ENCODE data around the gene APRT.

The APRT gene

DNA sequence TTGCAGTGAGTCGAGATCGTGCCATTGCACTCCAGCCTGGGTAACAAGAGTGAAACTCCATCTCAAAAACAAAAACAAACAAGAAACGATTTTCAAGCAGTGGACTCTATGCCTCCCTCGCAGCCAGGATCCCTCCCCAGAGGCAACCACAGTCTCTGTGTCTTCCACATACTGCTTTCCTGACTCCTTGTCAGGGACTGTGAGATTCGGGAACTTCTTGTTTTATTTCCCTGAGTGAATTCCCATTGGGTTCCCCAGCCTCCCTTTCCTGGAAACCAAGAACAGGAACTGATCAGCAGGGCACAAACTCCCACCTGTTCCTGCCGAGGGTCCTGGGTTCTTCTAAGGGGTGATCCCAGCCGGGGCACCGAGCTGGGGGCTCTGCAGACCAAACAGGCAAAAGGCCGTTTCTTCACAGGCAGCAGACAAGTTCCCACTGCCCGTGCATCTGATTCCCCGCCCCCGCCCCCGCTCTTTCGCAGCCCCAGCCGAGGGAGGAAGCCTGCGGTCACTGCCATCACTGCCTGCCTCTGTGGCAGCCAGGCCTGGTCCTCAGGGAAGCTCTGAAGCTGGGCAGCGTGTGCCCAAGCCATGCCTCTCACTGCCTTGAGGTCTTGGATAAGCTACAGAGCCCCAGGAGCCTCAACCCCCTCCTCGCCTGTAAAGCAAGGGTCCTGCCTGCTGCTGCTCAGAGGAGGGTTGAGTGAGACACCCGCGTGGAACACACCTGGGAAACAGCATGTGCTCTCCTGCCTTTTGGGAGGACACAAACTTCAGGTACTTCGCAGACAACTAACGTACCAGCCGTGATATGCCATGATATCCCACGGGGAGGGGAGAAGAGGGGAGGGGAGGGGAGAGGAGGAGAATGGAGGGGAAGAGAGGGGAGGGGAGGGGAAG is 21.2 kb downstream of the APRT start:
- TF ChIP-seq ZBTB7A (IDR thresholded peaks at IDR 0.05; ENCODE audit: low read depth) (no peak), CEBPB (IDR thresholded peaks at IDR 0.05) (no peak), RAD21 (IDR thresholded peaks at IDR 0.05; ENCODE audit: low read depth) (no peak), EP300 (IDR thresholded peaks at IDR 0.05; ENCODE audit: borderline replicate concordance) (no peak), YY1 (IDR thresholded peaks at IDR 0.05; ENCODE audit: low read depth) (no peak), CREB1 (IDR thresholded peaks at IDR 0.05; ENCODE audit: low read depth) (no peak), TEAD4 (IDR thresholded peaks at IDR 0.05) (no peak), EGR1 (IDR thresholded peaks at IDR 0.05) (no peak), NFIC (IDR thresholded peaks at IDR 0.05) (no peak), FOXM1 (IDR thresholded peaks at IDR 0.05; ENCODE audit: borderline replicate concordance, low read depth) (no peak), TCF12 (IDR thresholded peaks at IDR 0.05; ENCODE audit: low read depth) (no peak)
- TF ChIP-seq, protein P1, sequence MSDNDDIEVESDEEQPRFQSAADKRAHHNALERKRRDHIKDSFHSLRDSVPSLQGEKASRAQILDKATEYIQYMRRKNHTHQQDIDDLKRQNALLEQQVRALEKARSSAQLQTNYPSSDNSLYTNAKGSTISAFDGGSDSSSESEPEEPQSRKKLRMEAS (IDR thresholded peaks at IDR 0.05): no peak
- TF ChIP-seq, protein P2, sequence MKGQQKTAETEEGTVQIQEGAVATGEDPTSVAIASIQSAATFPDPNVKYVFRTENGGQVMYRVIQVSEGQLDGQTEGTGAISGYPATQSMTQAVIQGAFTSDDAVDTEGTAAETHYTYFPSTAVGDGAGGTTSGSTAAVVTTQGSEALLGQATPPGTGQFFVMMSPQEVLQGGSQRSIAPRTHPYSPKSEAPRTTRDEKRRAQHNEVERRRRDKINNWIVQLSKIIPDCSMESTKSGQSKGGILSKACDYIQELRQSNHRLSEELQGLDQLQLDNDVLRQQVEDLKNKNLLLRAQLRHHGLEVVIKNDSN (IDR thresholded peaks at IDR 0.05): no peak
- TF ChIP-seq, protein P3, sequence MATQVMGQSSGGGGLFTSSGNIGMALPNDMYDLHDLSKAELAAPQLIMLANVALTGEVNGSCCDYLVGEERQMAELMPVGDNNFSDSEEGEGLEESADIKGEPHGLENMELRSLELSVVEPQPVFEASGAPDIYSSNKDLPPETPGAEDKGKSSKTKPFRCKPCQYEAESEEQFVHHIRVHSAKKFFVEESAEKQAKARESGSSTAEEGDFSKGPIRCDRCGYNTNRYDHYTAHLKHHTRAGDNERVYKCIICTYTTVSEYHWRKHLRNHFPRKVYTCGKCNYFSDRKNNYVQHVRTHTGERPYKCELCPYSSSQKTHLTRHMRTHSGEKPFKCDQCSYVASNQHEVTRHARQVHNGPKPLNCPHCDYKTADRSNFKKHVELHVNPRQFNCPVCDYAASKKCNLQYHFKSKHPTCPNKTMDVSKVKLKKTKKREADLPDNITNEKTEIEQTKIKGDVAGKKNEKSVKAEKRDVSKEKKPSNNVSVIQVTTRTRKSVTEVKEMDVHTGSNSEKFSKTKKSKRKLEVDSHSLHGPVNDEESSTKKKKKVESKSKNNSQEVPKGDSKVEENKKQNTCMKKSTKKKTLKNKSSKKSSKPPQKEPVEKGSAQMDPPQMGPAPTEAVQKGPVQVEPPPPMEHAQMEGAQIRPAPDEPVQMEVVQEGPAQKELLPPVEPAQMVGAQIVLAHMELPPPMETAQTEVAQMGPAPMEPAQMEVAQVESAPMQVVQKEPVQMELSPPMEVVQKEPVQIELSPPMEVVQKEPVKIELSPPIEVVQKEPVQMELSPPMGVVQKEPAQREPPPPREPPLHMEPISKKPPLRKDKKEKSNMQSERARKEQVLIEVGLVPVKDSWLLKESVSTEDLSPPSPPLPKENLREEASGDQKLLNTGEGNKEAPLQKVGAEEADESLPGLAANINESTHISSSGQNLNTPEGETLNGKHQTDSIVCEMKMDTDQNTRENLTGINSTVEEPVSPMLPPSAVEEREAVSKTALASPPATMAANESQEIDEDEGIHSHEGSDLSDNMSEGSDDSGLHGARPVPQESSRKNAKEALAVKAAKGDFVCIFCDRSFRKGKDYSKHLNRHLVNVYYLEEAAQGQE (IDR thresholded peaks at IDR 0.05; ENCODE audit: low read depth): no peak

DNA sequence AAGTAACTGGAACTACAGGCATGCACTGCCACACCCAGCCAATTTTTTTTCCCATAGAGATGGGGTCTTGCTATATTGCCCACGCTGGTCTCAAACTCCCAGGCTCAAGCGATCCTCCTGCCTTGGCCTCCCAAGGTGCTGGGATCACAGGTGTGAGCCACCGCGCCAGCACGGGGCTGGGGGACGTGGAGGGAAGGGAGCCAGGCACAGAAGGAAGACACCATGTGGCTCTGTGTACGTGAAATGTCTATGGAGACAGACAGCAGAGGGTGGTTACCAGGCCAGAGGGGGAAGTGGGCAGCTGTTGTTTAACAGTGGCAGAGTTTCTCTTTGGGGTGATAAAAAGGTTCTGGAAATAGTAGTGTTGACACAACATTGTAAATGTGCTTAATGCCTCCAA is 22.1 kb downstream of the APRT start:
- TF ChIP-seq, protein P3 (IDR thresholded peaks at IDR 0.05; ENCODE audit: low read depth): no peak
- TF ChIP-seq, protein P1 (IDR thresholded peaks at IDR 0.05): no peak
- no peak for TF ChIP-seq RAD21 (IDR thresholded peaks at IDR 0.05; ENCODE audit: low read depth)
- no peak for TF ChIP-seq EGR1 (IDR thresholded peaks at IDR 0.05)
- TF ChIP-seq TEAD4 (IDR thresholded peaks at IDR 0.05): no peak
- no peak for TF ChIP-seq TAF1 (IDR thresholded peaks at IDR 0.05; ENCODE audit: low read depth)
- TF ChIP-seq FOXM1 (IDR thresholded peaks at IDR 0.05; ENCODE audit: borderline replicate concordance, low read depth): no peak
- TF ChIP-seq YY1 (IDR thresholded peaks at IDR 0.05; ENCODE audit: low read depth): no peak
- no peak for TF ChIP-seq EP300 (IDR thresholded peaks at IDR 0.05; ENCODE audit: borderline replicate concordance)
- TF ChIP-seq ZBTB7A (IDR thresholded peaks at IDR 0.05; ENCODE audit: low read depth): no peak
- TF ChIP-seq, protein P2 (IDR thresholded peaks at IDR 0.05): no peak
- no peak for TF ChIP-seq NFIC (IDR thresholded peaks at IDR 0.05)

DNA sequence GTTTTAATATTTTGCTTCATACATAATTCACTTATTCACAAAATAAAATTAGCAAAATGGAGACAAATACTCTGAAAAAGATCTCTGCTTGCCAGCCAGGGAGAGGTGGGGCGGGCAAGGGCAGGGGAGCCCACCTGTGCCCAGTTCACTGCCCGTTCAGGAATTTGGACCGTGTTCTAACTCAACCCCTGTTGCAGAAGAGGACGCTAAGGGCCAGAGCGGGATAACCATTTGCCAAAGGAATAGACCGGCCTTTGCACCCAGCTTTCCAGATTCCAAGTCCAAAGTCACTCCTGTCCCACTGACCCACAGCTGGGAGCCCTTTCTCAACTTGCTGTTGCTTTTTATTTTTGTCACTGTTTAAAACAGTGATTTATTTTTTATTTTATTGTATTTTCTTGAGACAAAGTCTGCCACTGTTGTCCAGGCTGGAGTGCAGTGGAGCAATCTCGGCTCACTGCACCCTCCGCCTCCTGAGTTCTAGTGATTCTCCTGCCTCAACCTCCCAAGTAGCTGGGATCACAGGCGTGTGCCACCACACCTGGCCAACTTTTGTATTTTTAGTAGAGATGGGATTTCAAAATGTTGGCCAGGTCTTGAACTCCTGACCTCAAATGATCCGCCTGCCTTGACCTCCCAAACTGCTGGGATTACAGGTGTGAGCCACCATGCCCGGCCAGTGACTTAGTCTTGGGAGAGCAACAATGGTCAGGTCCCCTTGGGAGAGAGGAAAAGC is 24.0 kb downstream of the APRT start:
- no peak for TF ChIP-seq TCF12 (IDR thresholded peaks at IDR 0.05; ENCODE audit: low read depth)
- TF ChIP-seq, protein P2 (IDR thresholded peaks at IDR 0.05): no peak

DNA sequence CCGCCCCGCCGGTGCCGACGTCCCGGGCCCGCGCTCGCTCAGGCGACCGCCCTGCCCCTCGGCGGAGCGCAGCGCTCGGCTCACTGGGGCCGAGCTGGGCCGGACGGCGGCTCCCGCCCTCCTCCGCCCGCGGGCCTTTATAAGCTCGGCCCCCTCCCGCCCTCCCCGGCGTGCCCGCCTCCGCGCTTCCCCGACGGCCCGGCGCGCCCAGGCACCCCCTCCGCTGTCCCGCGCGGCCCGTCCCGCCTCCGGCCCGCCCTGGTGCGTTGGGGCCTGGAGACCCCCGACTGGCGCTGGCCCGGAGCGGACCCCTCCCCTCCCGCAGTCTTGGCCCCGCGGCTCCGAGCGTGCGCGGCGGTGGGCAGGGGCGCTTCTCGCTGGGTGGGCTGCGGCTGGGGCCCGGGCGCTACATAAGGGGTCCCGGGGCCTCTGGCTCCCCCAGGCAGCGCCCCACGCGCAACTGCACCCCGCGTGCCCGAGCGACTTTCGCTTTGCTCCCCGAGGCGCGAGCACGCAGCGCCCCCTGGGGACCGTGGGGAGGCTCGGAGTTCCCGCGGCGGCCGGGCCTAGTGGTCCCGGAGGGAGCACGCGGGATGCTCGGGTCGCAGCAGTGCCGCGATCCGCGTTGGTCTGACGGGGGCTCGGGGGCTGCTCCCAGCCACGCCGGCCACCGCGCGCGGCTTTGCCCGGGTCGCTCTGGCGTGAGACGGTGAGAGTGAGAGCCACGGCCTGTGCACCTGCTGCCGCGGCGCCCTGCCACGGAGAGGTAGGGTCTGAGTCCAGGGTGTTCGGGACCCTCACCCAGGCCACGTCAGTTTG is 26.4 kb downstream of the APRT start, which contains the start of gene PIEZO1:
Gene PIEZO1 (minus strand): TSS at position 115 of the 819 bp plus-strand sequence. CDS start 256 bp downstream, outside the sequence.
- TF ChIP-seq, protein P2 (IDR thresholded peaks at IDR 0.05): no peak
- TF ChIP-seq, protein P1 (IDR thresholded peaks at IDR 0.05): 0 out of 2 replicates have a peak, but pooled peaks have one; percentile 23
- TF ChIP-seq TCF12 (IDR thresholded peaks at IDR 0.05; ENCODE audit: low read depth): no peak; the same call in 1 of the 2 replicates
- peak; percentile 62; the same call in 1 of the 2 replicates for TF ChIP-seq EGR1 (IDR thresholded peaks at IDR 0.05)
- peak; percentile 88 for TF ChIP-seq RAD21 (IDR thresholded peaks at IDR 0.05; ENCODE audit: low read depth)
- no peak for TF ChIP-seq YY1 (IDR thresholded peaks at IDR 0.05; ENCODE audit: low read depth)
- TF ChIP-seq ZBTB7A (IDR thresholded peaks at IDR 0.05; ENCODE audit: low read depth): peak; percentile 78

All from Ishikawa (cell line).